GM18507 (cell line): ENCODE measurements around the gene BPGM.
"Not testable (repeated sequence)": the region's sequence is repeated elsewhere in the genome, so short reads cannot be mapped to it uniquely, and the experiment has no call there.

Experiments used
- DNase-seq: peaks from one replicate; pipeline ENCODE4 v3.0.0; 2011; ENCODE audit warnings: low read depth; ENCODE audit not compliant: insufficient read length; ENCODE audit errors: extremely low spot score
- FAIRE-seq: peaks from 2 replicates; lab custom pipeline; 2011; peaks lifted over from hg19 to GRCh38; lab: Jason Lieb, UNC

BPGM gene

GRCh38 chr7:134660242-134660785 lies 13.7 kb downstream of the BPGM start:
- FAIRE-seq: no peak

GRCh38 chr7:134660961-134661376 lies 14.3 kb downstream of the BPGM start:
- DNase-seq: no peak
- FAIRE-seq: no peak

More at GRCh38 chr7:134660242-134660785, 13.7 kb downstream of the BPGM start:
- DNase-seq: no peak

- FAIRE-seq (no peak), DNase-seq (no peak)
These were observed 15.7 kb downstream of the BPGM start for GRCh38 chr7:134662166-134662870.

GRCh38 chr7:134662871-134663205 lies 16.2 kb downstream of the BPGM start:
- no peak for DNase-seq
- no peak for FAIRE-seq

- FAIRE-seq, DNase-seq: not testable (repeated sequence)
These were observed 18.4 kb downstream of the BPGM start for GRCh38 chr7:134665045-134665444.

- DNase-seq (no peak), FAIRE-seq (no peak)
These were observed 21.2 kb downstream of the BPGM start for GRCh38 chr7:134667899-134668298.

- DNase-seq: no peak
- FAIRE-seq: no peak
These were observed 22.7 kb downstream of the BPGM start for GRCh38 chr7:134669388-134669787.

- DNase-seq (no peak), FAIRE-seq (peak; percentile 15)
These were observed 23.3 kb downstream of the BPGM start for GRCh38 chr7:134669845-134670373.

- DNase-seq: no peak
- FAIRE-seq: no peak
These were observed 25.0 kb downstream of the BPGM start for GRCh38 chr7:134671609-134672008.

- no peak for FAIRE-seq
- DNase-seq: no peak
These were observed 27.8 kb downstream of the BPGM start for GRCh38 chr7:134674424-134674823.

GRCh38 chr7:134676743-134677142 lies 30.1 kb downstream of the BPGM start:
- FAIRE-seq (no peak), DNase-seq (no peak)

- FAIRE-seq: no peak
These were observed 31.5 kb downstream of the BPGM start for GRCh38 chr7:134678115-134678514.

GRCh38 chr7:134679006-134679405 lies 32.4 kb downstream of the BPGM start:
- FAIRE-seq: no peak
- no peak for DNase-seq

More at GRCh38 chr7:134678115-134678514, 31.5 kb downstream of the BPGM start:
- no peak for DNase-seq

- FAIRE-seq: no peak
These were observed 37.5 kb downstream of the BPGM start for GRCh38 chr7:134684165-134684564.

GRCh38 chr7:134685250-134685649 lies 38.6 kb downstream of the BPGM start:
- DNase-seq (no peak), FAIRE-seq (no peak)

More at GRCh38 chr7:134684165-134684564, 37.5 kb downstream of the BPGM start:
- DNase-seq: no peak

GRCh38 chr7:134686786-134687185 lies 40.1 kb downstream of the BPGM start:
- DNase-seq (no peak), FAIRE-seq (no peak)

GRCh38 chr7:134689550-134689949 lies 42.9 kb downstream of the BPGM start:
- not testable (repeated sequence) for DNase-seq, FAIRE-seq

GRCh38 chr7:134690016-134690415 lies 43.4 kb downstream of the BPGM start:
- DNase-seq: no peak
- no peak for FAIRE-seq

GRCh38 chr7:134690614-134691504 lies 44.2 kb downstream of the BPGM start:
- DNase-seq: no peak

More at GRCh38 chr7:134690614-134691504, 44.2 kb downstream of the BPGM start:
- FAIRE-seq: no peak
